CD1c-positive myeloid dendritic cell (primary cell): Measurements from ENCODE around the gene PPP1R11.
"Not testable (repeated sequence)": the region's sequence is repeated elsewhere in the genome, so short reads cannot be mapped to it uniquely, and the experiment has no call there.

Experiments used
- DNase-seq: peaks from one replicate; pipeline ENCODE4 v3.0.0-alpha.2; 2016; ENCODE audit errors: extremely low spot score

PPP1R11 gene

DNA sequence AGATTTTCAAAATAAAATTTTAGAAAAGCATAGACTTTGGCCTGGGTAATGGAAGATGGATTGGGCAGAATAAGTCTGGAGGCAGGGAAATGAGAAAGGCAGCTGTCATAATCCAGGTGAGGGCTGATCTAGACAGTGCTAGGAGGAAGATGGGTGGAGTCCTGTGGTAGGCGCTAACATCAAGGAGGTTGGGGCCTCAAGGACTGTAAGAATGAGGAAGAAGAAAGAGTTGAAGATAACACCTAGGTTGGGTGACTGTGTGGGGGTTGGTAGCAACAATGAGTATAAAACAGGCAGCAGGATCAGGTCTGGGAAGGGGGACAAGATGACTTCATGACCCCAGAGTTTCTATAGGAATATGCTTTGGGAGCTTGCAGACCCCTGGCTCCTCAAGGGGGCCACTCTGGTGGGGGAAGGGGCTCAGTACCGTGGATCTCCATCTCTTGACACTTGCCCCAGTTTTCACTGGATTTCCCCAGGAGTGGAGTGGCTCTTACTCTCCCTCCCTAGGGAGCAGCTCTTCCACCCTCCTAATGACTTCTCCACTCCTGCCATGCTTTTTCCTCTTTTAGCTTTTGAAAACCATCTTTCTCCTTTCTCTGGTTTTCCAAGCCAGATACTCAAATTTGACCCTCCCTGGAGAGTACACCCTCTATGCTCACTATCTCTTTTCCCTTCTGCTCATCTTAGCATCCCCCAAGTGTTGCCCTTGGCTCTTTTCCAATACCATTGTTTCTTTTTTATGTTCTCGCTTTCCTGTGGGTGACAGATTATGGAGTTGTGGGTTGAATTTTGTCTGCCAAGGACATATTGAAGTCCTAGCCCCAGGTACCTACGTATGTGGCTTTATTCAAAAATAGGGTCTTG lies 31.1 kb downstream of the PPP1R11 start:
- no peak for DNase-seq

DNA sequence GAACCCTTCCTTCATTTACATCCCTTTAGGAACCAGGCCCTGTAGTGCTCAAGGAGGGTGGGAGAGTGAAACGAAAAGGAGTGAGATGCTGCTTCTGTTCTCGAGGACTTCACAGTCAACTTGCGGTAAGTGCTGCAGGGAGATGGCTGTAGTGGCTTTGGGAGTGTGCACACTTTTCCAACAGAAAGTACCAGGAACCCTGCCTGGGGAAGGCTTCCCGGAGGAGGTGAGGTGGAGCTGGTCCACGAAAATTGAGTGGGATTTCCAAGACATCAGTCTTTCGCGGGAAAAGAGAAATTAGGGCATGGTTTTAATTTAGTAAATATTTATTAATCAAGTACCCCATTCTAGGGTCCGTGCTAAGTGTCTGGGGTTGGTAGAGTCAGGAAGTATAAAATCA lies 33.2 kb downstream of the PPP1R11 start:
- no peak for DNase-seq

DNA sequence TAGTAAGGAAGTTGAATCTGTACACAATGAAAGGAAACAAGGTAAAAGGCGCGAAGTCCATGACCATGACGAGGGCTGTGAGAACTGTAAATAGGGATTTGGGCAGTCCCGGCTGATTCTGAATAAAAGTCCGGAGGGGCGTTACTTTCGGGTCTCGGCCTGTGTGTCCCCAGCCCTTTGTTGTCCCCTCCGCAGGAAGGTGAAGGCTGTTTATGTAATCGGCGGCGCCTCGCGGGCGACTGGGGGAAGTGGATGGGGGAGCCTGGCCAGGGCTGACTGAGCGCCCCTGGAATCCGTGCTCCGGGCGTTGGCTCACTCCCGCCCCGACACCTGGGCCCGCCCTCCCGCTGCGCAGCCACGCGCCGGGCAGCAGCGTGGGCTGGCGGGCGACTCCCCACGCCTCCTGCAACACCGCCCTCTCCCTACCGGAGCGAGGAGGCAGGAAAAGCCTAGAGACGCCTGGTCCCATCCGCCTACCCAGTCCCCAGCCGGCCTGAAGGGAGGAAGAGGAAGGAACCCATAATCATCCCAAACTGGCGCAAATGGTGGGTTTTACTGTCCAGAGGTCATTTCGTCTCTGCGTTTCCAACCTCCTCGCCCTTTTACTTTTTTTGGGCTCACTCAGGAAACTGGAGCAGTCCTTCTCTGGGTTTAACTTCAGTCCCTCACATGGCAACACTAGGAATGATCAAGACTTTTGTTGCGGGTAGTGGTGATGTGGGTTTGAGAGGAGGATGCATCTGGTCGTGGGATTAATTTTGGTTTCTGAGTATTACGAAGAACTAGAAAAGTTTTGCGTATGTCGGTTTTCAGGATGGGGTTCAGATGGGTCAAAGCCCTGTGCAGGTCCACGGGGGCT lies 33.8 kb downstream of the PPP1R11 start:
- DNase-seq = peak; percentile 26

DNA sequence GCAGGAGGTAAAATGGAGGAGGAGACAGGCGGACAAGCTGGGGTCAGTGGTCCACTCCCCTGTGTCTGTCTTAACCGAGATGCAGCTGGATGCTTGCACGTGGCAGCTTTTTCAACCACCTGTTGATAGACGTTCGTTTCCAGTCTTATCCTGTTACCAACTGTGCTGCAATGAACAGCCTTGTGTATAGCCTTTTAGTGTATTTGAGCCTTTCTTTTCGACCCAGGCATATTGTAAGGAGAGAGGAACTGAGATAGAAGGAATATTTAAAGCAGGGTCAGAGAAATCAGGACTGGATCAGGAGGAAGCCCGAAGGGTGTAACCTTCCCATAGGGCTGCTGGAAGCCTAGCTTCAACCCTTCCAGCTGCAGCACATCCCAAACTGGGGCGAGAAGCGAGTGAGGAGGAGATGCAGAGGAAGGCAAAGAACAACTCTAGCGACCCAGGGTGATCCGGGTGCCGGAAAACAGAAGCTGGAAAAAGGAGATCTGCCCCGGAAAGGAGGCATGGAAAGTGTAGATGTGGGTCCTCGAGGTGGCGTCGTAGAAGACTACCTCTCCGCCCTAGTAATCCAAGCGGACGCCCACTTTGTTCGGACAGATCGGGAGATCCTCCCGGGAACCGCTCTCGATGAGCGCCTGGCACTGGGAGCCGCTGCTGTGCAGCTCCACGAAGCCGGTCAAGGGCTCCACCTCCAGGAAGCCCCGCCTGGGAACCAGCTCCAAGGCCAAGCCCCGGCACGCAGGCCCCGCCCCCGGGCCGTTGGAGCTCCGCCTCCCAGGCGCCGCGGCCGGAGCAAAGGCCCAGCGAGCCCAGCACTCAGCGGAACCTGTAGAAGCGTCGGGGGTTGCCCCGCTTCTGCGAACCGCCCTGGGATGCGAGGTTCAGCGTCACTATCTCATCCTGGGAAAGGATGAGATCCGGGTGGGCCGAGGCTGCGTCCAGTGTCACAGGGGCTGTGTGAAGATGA lies 34.7 kb downstream of the PPP1R11 start:
- peak; percentile 87 for DNase-seq

DNA sequence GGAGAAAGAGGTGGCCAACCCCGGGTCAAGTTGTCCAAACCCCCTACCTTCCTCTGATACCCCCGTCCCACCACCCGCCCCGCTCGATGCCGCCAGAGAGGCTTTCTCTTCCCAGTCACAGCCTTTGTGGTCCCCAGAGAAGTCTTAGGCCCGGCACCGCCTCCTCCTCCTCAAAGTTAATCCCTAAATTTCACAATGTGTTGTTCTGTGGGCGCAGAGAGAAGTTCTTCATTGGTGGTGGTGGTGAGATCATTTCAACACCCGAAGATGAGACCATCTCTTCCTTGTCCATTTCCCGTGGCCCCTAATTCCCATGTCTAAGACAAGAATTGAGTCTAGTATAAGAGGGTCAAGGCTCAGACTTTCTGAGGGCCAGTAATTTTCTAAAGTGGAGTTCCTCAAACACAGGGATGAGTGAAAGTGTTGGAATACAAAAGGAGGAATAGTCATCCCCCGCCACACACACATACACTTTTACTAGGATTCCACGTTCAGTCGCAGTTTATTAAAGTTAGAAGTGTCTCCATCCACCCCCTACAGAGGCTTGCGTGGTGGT lies 35.5 kb downstream of the PPP1R11 start:
- peak; percentile 85 for DNase-seq

DNA sequence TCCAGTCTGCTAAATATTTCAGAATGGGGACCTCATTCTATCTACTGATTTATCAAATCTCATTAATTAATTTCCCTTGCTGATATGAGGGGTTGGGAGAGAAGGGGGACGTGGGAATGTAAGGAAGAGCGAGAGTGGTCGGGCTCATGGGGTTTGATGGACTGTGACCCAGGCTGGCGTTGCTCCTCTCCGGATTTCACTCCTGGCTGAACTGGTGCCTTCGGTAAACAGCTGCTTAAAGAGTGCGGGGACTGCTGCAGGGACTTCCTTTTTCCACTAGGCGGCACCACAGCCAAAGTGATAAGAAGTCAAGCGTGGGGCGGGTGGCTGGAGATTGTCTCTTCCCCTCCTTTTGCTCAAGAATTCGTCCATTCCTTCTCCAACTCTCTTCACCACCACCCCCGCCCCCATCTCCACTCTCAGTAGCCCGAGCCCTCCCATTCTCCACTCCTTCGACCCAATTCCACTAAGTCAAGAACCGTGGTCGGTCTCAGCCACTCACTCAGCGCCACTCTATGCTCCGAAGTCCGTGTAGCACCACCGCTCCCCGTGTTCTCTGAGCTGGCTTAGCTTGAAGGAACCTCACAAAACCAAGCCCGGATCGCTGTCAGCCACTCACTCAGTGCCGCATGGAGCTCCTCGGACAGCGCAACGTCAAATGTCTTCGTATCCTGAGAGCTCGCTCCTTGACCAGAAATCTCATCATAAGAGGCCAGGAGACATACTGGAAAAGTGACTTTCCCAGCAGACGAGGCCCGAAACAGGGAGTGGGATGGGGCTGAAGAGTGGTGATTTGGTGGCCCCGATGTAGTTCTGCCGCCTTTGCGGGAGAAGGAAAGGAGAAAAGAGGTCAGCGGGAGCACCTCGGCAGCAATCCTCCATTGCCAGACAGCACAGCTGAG lies 36.2 kb downstream of the PPP1R11 start:
- DNase-seq = peak; percentile 93

DNA sequence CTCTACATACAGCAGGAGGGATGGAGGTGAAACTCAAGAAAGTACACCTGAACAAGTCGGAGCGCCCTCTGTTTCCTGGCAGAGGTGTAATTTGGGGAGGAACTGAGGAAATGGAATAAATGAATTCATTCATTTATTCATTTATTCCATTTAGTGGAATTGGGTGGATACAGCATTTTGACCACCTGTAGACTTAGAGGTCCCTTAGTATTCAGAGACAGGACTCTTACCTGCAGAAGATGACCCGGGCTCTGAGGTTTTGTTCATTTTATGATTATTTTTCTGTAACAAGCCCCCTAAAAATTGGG lies 36.8 kb downstream of the PPP1R11 start:
- DNase-seq = no peak

DNA sequence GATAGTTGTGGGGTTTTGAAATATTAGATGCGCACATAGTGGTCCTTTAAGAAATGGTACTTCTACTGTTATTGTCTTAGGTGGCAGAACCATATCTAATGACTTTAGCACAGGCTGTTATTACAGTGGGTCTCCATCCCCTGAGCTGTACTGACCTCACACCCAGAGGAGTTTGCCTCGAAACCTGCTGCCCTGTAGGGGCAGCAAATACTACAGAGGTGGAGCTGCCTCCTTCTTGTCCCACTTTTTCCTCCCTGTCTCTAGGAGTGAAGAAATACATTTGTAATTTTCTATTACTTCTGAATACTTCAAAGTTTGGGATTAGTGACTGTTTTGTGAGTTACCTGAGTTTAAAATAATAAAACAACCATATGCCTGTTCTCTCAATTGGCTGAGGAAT lies 37.7 kb downstream of the PPP1R11 start:
- no peak for DNase-seq

DNA sequence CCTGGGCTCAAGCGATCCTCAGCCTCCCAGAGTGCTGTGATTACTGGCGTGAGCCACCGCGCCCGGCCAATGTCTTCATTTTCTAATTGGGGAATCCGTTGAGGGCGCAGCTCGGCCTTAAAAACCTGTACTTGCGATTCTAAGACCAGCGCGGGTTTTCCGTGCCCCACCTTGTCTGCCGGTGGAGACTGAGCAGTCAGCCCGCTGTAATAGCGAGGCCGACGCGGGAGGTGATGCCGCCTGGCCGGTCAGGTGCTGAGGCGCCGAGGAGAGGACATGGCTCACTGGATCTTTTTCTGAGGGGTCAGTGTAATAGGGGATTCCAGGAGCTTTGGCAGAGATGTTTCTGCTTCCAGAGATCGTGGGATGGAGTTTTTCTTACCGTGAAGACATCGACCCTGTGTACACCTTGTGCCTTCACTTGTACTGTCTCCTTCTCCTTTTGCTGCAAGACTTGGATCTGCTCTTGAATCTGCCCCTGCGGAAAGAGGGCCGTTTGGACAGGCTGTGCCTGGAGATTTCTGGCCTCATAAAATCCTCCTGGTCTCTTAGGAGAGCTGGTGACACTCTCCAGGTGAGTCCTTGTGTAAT lies 44.4 kb downstream of the PPP1R11 start:
- no peak for DNase-seq

DNA sequence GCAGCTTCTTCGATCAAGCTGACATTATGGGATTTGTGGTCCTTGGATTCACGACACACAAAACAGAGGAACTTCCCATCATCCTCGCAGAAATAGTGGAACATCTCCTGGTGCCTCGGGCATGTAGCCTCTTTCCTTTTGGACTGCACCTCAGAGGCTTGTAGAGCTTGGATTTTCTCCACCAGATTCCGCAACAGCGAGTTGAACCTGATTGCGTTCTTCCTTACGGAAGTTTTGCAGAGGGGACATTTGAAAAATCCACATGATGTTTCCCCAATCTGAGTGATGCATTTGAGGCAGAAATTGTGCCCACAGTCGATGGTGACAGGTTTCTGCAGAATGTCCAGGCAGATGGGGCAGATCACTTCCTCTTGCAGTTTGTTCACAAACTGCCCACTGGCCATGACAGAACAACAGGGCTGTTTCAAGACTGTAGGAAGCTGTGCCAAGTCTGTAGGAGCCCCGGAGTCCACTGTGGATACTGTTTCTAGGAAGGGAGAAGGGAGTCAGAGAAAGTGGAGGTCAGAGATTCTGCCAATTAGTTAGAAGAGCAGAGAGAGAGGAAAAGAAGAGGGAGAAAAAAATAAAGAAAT lies 45.5 kb downstream of the PPP1R11 start:
- peak; percentile 62 for DNase-seq

DNA sequence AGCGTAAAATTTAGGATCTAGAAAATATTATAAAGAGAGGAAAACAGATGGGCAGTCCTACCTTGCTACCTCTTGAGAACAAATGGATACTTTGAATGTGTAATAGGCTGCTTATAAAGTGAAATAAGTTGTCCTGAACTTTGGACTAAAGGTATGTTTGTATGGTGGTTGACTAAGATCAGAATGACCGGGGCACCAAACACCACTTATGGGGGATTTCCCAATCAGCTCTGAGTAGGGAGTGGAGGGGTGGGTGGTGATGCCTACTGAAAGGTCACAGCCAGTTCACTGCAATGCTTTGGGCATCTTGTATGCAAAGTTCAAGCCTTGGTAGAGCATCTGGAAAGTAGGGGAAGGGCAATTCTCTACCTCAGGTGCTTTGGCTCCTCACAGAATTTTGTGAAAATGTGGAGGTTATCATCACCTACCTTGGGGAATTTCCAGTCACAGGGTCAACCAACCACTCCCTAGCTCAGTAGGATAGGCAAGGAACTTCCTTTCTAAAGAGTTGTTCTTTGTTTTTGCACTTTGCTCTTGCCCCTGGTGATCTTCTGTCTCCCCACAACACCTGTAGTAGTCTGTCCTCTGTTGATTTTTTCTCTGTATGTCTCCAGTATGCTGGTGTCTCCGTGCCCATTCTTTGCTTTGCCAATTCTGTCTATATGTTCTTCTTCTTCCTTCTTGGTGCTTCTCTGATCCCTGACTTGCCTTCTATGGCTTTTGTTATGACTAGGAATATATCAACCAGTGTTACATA lies 46.2 kb downstream of the PPP1R11 start, which contains the start of gene TRIM31:
Gene TRIM31 (minus strand): TSS at position 88 of the 757 bp plus-strand sequence. CDS start 285 bp downstream, outside the sequence.
- DNase-seq = peak; percentile 29

DNA sequence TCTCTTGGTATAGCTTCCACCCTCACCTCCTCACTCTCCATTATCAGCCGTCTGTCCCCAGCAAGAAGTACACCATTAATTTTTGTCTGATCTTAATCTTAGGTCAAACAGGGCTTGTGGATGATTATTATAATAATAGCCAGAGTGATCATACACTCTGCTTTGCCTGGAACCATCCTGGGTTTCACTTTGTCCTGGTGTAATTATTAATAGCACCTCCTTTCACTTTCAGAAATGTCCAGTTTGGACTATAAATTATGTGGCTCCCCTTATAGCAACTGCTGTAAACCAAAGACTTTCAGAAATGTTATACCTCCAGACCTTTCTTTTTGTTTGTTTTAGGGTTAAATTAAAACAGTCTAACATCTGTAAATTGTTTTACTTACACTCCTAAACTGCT lies 46.8 kb downstream of the PPP1R11 start:
- no peak for DNase-seq

DNA sequence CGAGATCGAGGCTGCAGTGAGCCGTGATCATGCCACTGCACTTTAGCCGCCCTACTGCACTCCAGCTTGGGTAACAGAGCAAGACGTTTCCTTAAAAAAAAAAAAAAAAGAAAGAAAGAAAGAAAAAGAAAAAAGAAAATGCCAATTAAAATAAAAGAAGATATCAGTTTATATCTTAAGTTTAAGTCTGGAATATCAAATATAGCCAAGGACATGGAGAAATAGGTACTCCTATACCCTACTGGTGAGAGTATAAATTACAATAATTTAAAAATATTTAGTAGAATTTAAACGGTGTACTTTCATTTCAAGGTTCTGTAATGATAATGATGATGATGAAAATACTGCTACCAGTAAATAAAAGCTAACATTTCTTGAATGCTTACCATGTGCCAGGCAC lies 49.7 kb downstream of the PPP1R11 start:
- no peak for DNase-seq

DNA sequence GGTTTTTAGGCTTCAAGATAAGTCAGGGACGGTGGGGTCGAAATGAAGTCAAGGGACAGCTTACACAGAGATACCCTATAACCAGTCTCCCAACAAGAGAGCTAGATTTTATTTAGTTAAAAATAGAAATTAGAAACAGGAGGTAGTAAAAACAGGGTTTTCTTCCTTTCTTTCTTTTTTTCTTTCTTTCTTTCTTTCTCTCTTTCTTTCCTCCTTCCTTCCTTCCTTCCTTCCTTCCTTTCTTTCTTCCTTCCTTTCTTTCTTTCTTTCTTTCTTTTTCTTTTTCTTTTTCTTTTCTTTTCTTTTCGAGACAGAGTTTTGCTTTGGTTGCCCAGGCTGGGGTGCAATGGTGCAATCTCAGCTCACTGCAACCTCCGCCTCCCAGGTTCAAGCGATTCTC lies 51.7 kb downstream of the PPP1R11 start:
- not testable (repeated sequence) for DNase-seq
